Activated T-cell treated with anti-CD3 and anti-CD28 coated beads, Interleukin-2, amount 50 U/mL, for 48 hours (primary cell): ENCODE measurements around the gene C22orf31.
"Not testable (repeated sequence)": the region's sequence is repeated elsewhere in the genome, so short reads cannot be mapped to it uniquely, and the experiment has no call there.

ENCODE experiments used
- DNase-seq, 2 experiments: peaks; one replicate each; pipeline ENCODE4 v3.0.0-alpha.2; 2020

C22orf31 gene

GRCh38 chr22:29061773-29062172 is at the start of gene C22orf31:
Gene C22orf31, minus strand, starts transcription at chr22:29061831. Its CDS starts 39 bp downstream, at chr22:29061792.
- DNase-seq: no peak

- DNase-seq: no peak
These were observed 49.3 kb upstream of the C22orf31 start for GRCh38 chr22:29110946-29111345.

GRCh38 chr22:29109822-29110221 is 48.2 kb upstream of the C22orf31 start:
- no peak for DNase-seq

- DNase-seq: no peak
These were observed 46.5 kb upstream of the C22orf31 start for GRCh38 chr22:29108137-29108536.

- no peak for DNase-seq
These were observed 45.2 kb upstream of the C22orf31 start for GRCh38 chr22:29106839-29107238.

- DNase-seq: no peak
These were observed 43.8 kb upstream of the C22orf31 start for GRCh38 chr22:29105468-29105867.

GRCh38 chr22:29103121-29103520 is 41.5 kb upstream of the C22orf31 start:
- DNase-seq: no peak

- no peak for DNase-seq
These were observed 40.7 kb upstream of the C22orf31 start for GRCh38 chr22:29102300-29102699.

GRCh38 chr22:29098296-29098695 is 36.7 kb upstream of the C22orf31 start:
- DNase-seq: no peak

GRCh38 chr22:29096736-29097669 is 35.4 kb upstream of the C22orf31 start:
- no peak for DNase-seq

- no peak for DNase-seq
These were observed 33.8 kb upstream of the C22orf31 start for GRCh38 chr22:29095459-29095858.

GRCh38 chr22:29093501-29094300 is 32.1 kb upstream of the C22orf31 start:
- no peak for DNase-seq

- DNase-seq: no peak
These were observed 31.4 kb upstream of the C22orf31 start for GRCh38 chr22:29093030-29093429.

GRCh38 chr22:29092243-29092642 is 30.6 kb upstream of the C22orf31 start:
- DNase-seq: no peak

GRCh38 chr22:29090039-29090438 is 28.4 kb upstream of the C22orf31 start:
- DNase-seq: no peak

- no peak for DNase-seq
These were observed 27.9 kb upstream of the C22orf31 start for GRCh38 chr22:29089507-29089906.

- DNase-seq: no peak
These were observed 27.2 kb upstream of the C22orf31 start for GRCh38 chr22:29088809-29089208.

GRCh38 chr22:29087012-29087411 is 25.4 kb upstream of the C22orf31 start:
- DNase-seq: no peak

GRCh38 chr22:29083933-29084591 is 22.4 kb upstream of the C22orf31 start:
- DNase-seq: no peak

- not testable (repeated sequence) for DNase-seq
These were observed 21.9 kb upstream of the C22orf31 start for GRCh38 chr22:29083576-29083932.

- DNase-seq: no peak
These were observed 21.4 kb upstream of the C22orf31 start for GRCh38 chr22:29082826-29083545.

GRCh38 chr22:29081517-29082236 is 20.0 kb upstream of the C22orf31 start:
- DNase-seq: no peak
